H1 (cell line): Measurements from ENCODE around the gene ANKRD27. TPM values are rescaled to one million over a fixed set of nuclear protein-coding genes. Genes with fewer than 3 reads are reported as not detected.

ENCODE experiments used
- CTCF ChIA-PET: fragments of 300-600 bp; sonication (Branson Sonifier 250); formaldehyde crosslinking; loops from one replicate; lab custom pipeline; 2021; ENCODE audit not compliant: partially characterized antibody; lab: Charles Lee
- POLR2A ChIA-PET: fragments of 300-600 bp; sonication (Branson Sonifier 250); formaldehyde crosslinking; loops from one replicate; lab custom pipeline; 2021; ENCODE audit warnings: inconsistent platforms; ENCODE audit not compliant: partially characterized antibody; lab: Charles Lee
- DNase-seq, 2 experiments: peaks; one replicate each; pipeline versions ENCODE4 v3.0.0 to v3.0.0-alpha.2; 2010 to 2022; ENCODE audit warnings: low spot score in 2 of 2, low read depth in 1 of 2, mixed read lengths in 1 of 2
- FAIRE-seq: peaks from 2 replicates; lab custom pipeline; 2011; peaks lifted over from hg19 to GRCh38; lab: Jason Lieb, UNC
- H2AFZ ChIP-seq: 2 replicates; pipeline ENCODE4 v1.8.1; 2012; ENCODE audit warnings: low read length, inconsistent platforms
- H2AK5ac ChIP-seq: 2 replicates; pipeline ENCODE4 v1.6.1; 2013; ENCODE audit warnings: low read depth, low read length
- H2BK120ac ChIP-seq: replicated peaks from 2 replicates; pipeline ENCODE3; 2013; ENCODE audit warnings: low read depth, low read length, inconsistent platforms
- H2BK12ac ChIP-seq: 2 replicates; pipeline ENCODE4 v1.6.1; 2013; ENCODE audit warnings: low read depth, low read length
- H2BK15ac ChIP-seq: 2 replicates; pipeline ENCODE4 v1.6.1; 2013; ENCODE audit warnings: low read length
- H2BK20ac ChIP-seq: 2 replicates; pipeline ENCODE4 v1.6.1; 2013; ENCODE audit warnings: low read length
- H2BK5ac ChIP-seq: 2 replicates; pipeline ENCODE4 v1.6.1; 2013; ENCODE audit warnings: low read depth, low read length
- H3K14ac ChIP-seq: 2 replicates; pipeline ENCODE4 v1.6.1; 2013; ENCODE audit warnings: inconsistent platforms; ENCODE audit not compliant: insufficient read length
- H3K18ac ChIP-seq: 2 replicates; pipeline ENCODE4 v1.6.1; 2013; ENCODE audit warnings: low read length; ENCODE audit errors: extremely low read depth
- H3K23ac ChIP-seq: 2 replicates; pipeline ENCODE4 v1.6.1; 2013; ENCODE audit warnings: inconsistent platforms; ENCODE audit not compliant: insufficient read length
- H3K23me2 ChIP-seq: 2 replicates; pipeline ENCODE4 v1.6.1; 2013; ENCODE audit warnings: low read depth, low read length
- H3K27ac ChIP-seq: 2 replicates; pipeline ENCODE4 v1.6.1; 2011; ENCODE audit warnings: low read depth, low read length, inconsistent platforms
- H3K27me3 ChIP-seq, 4 experiments: replicated peaks in 1 of 4; 1 replicate in 1 of 4; 2 replicates in 3 of 4; pipeline versions ENCODE4 v1.6.1 to v1.8.1; 2011 to 2013; ENCODE audit warnings: low read length in 3 of 4, mild to moderate bottlenecking in 3 of 4, inconsistent platforms in 2 of 4, mixed read lengths in 2 of 4, moderate library complexity in 1 of 4; ENCODE audit not compliant: control insufficient read depth in 3 of 4, insufficient read depth in 3 of 4; ENCODE audit errors: extremely low read depth in 1 of 4
- H3K36me3 ChIP-seq, 4 experiments: 2 replicates each; pipeline versions ENCODE4 v1.6.1 to v1.8.1; 2011 to 2013; ENCODE audit warnings: mild to moderate bottlenecking in 4 of 4, low read length in 3 of 4, moderate library complexity in 2 of 4, control low read depth in 1 of 4, inconsistent platforms in 1 of 4; ENCODE audit not compliant: insufficient read depth in 4 of 4, control insufficient read depth in 2 of 4
- H3K4ac ChIP-seq: replicated peaks from 2 replicates; pipeline ENCODE3; 2013; ENCODE audit warnings: low read length, low read depth, mixed read lengths, inconsistent platforms; ENCODE audit not compliant: insufficient read length
- H3K4me1 ChIP-seq, 4 experiments: replicated peaks in 1 of 4; 1 replicate in 1 of 4; 2 replicates in 3 of 4; pipeline versions ENCODE4 v1.6.1 to v1.8.1; 2011 to 2013; ENCODE audit warnings: low read length in 3 of 4, inconsistent platforms in 2 of 4, mixed read lengths in 1 of 4; ENCODE audit not compliant: insufficient read depth in 4 of 4, control insufficient read depth in 3 of 4
- H3K4me2 ChIP-seq, 2 experiments: 2 replicates each; pipeline versions ENCODE4 v1.6.1 to v1.8.1; 2011 to 2013; ENCODE audit warnings: low read depth in 2 of 2, low read length in 2 of 2, control low read depth in 1 of 2, inconsistent platforms in 1 of 2, mild to moderate bottlenecking in 1 of 2; ENCODE audit not compliant: insufficient read depth in 1 of 2
- H3K4me3 ChIP-seq, 4 experiments: fragments of 200-600, 300-600 bp in 1 of 4; sonication (generic), shearing (Covaris generic), sonication (Bioruptor Twin) in 1 of 4; 2 replicates each; pipeline versions ENCODE4 v1.5.1 to v1.8.1; 2011 to 2016; ENCODE audit warnings: low read length in 4 of 4, low read depth in 3 of 4, control low read depth in 2 of 4, inconsistent platforms in 2 of 4, mild to moderate bottlenecking in 2 of 4, mixed read lengths in 1 of 4, moderate library complexity in 1 of 4; ENCODE audit not compliant: insufficient read depth in 2 of 4; ENCODE audit errors: extremely low read depth in 1 of 4
- H3K56ac ChIP-seq: replicated peaks from 2 replicates; pipeline ENCODE3; 2013; ENCODE audit warnings: low read depth, mild to moderate bottlenecking, mixed read lengths, low read length, inconsistent platforms; ENCODE audit not compliant: insufficient read length
- H3K79me1 ChIP-seq: 2 replicates; pipeline ENCODE4 v1.6.1; 2013; ENCODE audit warnings: low read depth, low read length, control low read depth
- H3K79me2 ChIP-seq, 2 experiments: 2 replicates each; pipeline versions ENCODE4 v1.6.1 to v1.8.1; 2012 to 2013; ENCODE audit warnings: low read length in 2 of 2, mild to moderate bottlenecking in 2 of 2, inconsistent platforms in 1 of 2; ENCODE audit not compliant: insufficient read depth in 2 of 2, control insufficient read depth in 1 of 2
- H3K9ac ChIP-seq, 4 experiments: replicated peaks in 1 of 4; 1 replicate in 1 of 4; 2 replicates in 3 of 4; pipeline versions ENCODE4 v1.6.1 to v1.8.1; 2011 to 2013; ENCODE audit warnings: low read depth in 3 of 4, low read length in 3 of 4, control low read depth in 2 of 4, mild to moderate bottlenecking in 2 of 4, moderate library complexity in 2 of 4, inconsistent platforms in 1 of 4; ENCODE audit errors: extremely low read depth in 1 of 4
- H3K9me3 ChIP-seq, 2 experiments: 2 replicates each; pipeline versions ENCODE4 v1.6.1 to v1.8.1; 2012 to 2013; ENCODE audit warnings: mild to moderate bottlenecking in 2 of 2, moderate library complexity in 2 of 2, control low read depth in 1 of 2, inconsistent platforms in 1 of 2, low read depth in 1 of 2, low read length in 1 of 2, mixed read lengths in 1 of 2; ENCODE audit not compliant: insufficient read depth in 2 of 2
- H4K20me1 ChIP-seq, 2 experiments: replicated peaks in 1 of 2; 2 replicates each; pipeline versions ENCODE3 to v1.8.1; 2011 to 2013; ENCODE audit warnings: inconsistent platforms in 2 of 2, low read length in 2 of 2, mild to moderate bottlenecking in 1 of 2; ENCODE audit not compliant: insufficient read depth in 2 of 2, control insufficient read depth in 1 of 2
- H4K5ac ChIP-seq: 2 replicates; pipeline ENCODE4 v1.6.1; 2013; ENCODE audit warnings: low read length, low read depth, mixed read lengths, inconsistent platforms; ENCODE audit not compliant: insufficient read length
- H4K8ac ChIP-seq: 2 replicates; pipeline ENCODE4 v1.8.0; 2013; ENCODE audit warnings: mild to moderate bottlenecking, moderate library complexity, low read length, inconsistent platforms; ENCODE audit not compliant: insufficient read depth; ENCODE audit errors: extremely low read depth
- H4K91ac ChIP-seq: replicated peaks from 2 replicates; pipeline ENCODE3; 2013; ENCODE audit warnings: low read length, mixed read lengths, inconsistent platforms; ENCODE audit not compliant: insufficient read length
- HDAC2 ChIP-seq, 2 experiments: fragments of 300-600 bp in 1 of 2; sonication (generic) in 1 of 2; IDR thresholded peaks; 2 replicates each; pipeline ENCODE4 v1.6.1; 2011 to 2012; ENCODE audit warnings: low read depth in 2 of 2, low read length in 2 of 2, mild to moderate bottlenecking in 2 of 2, moderate library complexity in 2 of 2, borderline replicate concordance in 1 of 2, inconsistent platforms in 1 of 2
- NRF1 ChIP-seq: IDR thresholded peaks from 2 replicates; pipeline ENCODE4 v1.6.1; 2011; ENCODE audit warnings: mild to moderate bottlenecking, low read depth, low read length, improper control_type of control experiment
- RXRA ChIP-seq: IDR thresholded peaks from 2 replicates; pipeline ENCODE4 v1.6.1; 2011; ENCODE audit warnings: low read depth, mild to moderate bottlenecking, low read length, moderate library complexity; ENCODE audit not compliant: insufficient read depth
- SUZ12 ChIP-seq: fragments of 200-600 bp; sonication (generic); IDR thresholded peaks from 2 replicates; pipeline ENCODE4 v1.6.1; 2012; ENCODE audit warnings: mild to moderate bottlenecking, inconsistent platforms, low read length, moderate library complexity, mixed read lengths
- WGBS, 2 experiments: shearing (Covaris generic) in 1 of 2; methylation state at CpG; one replicate each; pipeline versions ENCODE4 v1.1.6 to v1.1.7; 2013 to 2015; ENCODE audit warnings: low lambda C conversion rate in 2 of 2, mixed read lengths in 2 of 2, inconsistent platforms in 1 of 2, low coverage in 1 of 2, missing lambda C conversion rate in 1 of 2; ENCODE audit not compliant: insufficient replicate concordance in 2 of 2, insufficient coverage in 1 of 2, insufficient read length in 1 of 2; ENCODE audit errors: extremely low coverage in 1 of 2, missing lambda C conversion rate in 1 of 2; 5-methylcytosine and 5-hydroxymethylcytosine counted together
- polyA plus RNA-seq, 7 experiments: library from polyadenylated mRNA; depleted of rRNA in 3 of 7; stranded (reverse) in 5 of 7; unstranded in 2 of 7; fragments of >200 nt in 5 of 7; fragments of 200-250 nt in 2 of 7; gene quantifications; 1 replicate in 5 of 7; 2 replicates in 1 of 7; 4 replicates in 1 of 7; pipeline versions ENCODE4 v1.2.1 to v1.2.3, GENCODE V29; 2011 to 2013; ENCODE audit warnings: missing spikeins in 2 of 7, mixed read lengths in 2 of 7
- total RNA-seq: library from RNA; stranded (reverse); fragmentation: NEBNext Ultra II Directional; extraction: Animal tissue kit (Norgen Biotek cat#: 25700); gene quantifications from 2 replicates; pipeline ENCODE4 v1.2.1, GENCODE V29; 2021

Gene ANKRD27
- total and polyA plus RNA-seq, 2 of the 8 experiments (the other 6 are each of a cell fraction or from before 2014, with no cell fraction given) = 27.9 to 55.7 TPM

DNA sequence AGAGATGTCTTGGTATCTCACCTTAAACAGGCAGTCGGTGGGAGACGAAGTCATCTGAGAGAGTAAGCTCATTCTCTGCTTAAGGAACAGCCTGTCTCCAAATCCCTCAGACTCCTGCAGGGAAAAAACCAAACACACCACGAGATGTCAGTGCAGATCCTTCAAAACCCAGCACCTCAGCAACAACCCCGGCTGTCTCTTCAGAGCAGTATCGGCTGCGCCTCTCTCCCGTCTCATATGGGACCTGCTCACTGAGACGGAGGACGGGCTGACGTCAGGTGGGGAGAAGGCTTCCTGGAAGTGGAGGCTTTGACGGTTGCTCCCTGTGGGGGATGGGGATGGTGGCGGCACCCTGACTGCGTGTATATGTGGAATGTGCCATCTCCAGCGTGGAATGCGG is 43.6 kb downstream of the ANKRD27 start:
- no peaks in the 10 kb centered on the region for H3K4me1 ChIP-seq
- H2BK20ac ChIP-seq = no peak overlapping the region
- no peak overlapping the region for H3K18ac ChIP-seq
- H3K79me2 ChIP-seq = no peaks in the 10 kb centered on the region
- no peak overlapping the region for H2AK5ac ChIP-seq
- H3K4me2 ChIP-seq = no peak overlapping the region
- 0 out of 2 replicates have a peak, but pooled peaks cover 2% of the 10 kb centered on the region for H3K79me1 ChIP-seq
- H2BK15ac ChIP-seq = no peak overlapping the region
- no peak overlapping the region for H3K4ac ChIP-seq
- no peak overlapping the region for H3K23ac ChIP-seq
- no peaks in the 10 kb centered on the region for H3K23me2 ChIP-seq
- CTCF ChIA-PET = interaction anchor here (0.9 kb wide), 1 partner anchor 41 kb away, joined by 3 read pairs; no protein-coding TSS in a partner anchor
- H3K4me3 ChIP-seq = no peak overlapping the region
- no peaks in the 10 kb centered on the region for H3K27me3 ChIP-seq
- H3K27ac ChIP-seq = no peak overlapping the region
- H2AFZ ChIP-seq = no peak overlapping the region
- H3K56ac ChIP-seq = no peak overlapping the region
- H4K91ac ChIP-seq = no peak overlapping the region
- TF ChIP-seq HDAC2 (IDR thresholded peaks at IDR 0.05; ENCODE audit: borderline replicate concordance in 1 of 2, low read depth in 2 of 2, low read length in 2 of 2) = no peak
- TF ChIP-seq SUZ12 = no peak
- no peak for TF ChIP-seq NRF1
- TF ChIP-seq RXRA = no peak
- no peak overlapping the region for H2BK12ac ChIP-seq
- POLR2A ChIA-PET = no interaction called here
- WGBS, 2 experiments = 92% methylated on average over 15 of the region's 15 CpGs; no CpG with 5 or more reads in 1 of the 2 experiments
- no peaks in the 10 kb centered on the region for H3K9me3 ChIP-seq
- no peak overlapping the region for H3K9ac ChIP-seq
- no peak overlapping the region for H2BK120ac ChIP-seq
- DNase-seq = no peak
- H3K14ac ChIP-seq = no peak overlapping the region
- H4K8ac ChIP-seq = no peak overlapping the region
- no peak overlapping the region for H4K5ac ChIP-seq
- H2BK5ac ChIP-seq = no peak overlapping the region
- FAIRE-seq = no peak
- peaks cover 3 to 5% of the 10 kb centered on the region in 2 experiments for H4K20me1 ChIP-seq
- H3K36me3 ChIP-seq = peaks cover 0 to 26% (median 18%) of the 10 kb centered on the region in 4 experiments; a peak in 5 of 8 replicates
